Naive B cell (primary cell): ENCODE data around the gene HTR2A. TPM values are rescaled to one million over a fixed set of nuclear protein-coding genes. Genes with fewer than 3 reads are reported as not detected.
"Not testable (repeated sequence)": the region's sequence is repeated elsewhere in the genome, so short reads cannot be mapped to it uniquely, and the experiment has no call there.

ENCODE experiments used
- ATAC-seq, 2 donors: fragments of 150-1000 bp; cut with Tn5 transposase; 2 replicates each; pipeline ENCODE4 v1.10.0; 2021; ENCODE audit warnings: low read depth in 2 of 2, mild to moderate bottlenecking in 2 of 2, moderate library complexity in 2 of 2
- DNase-seq: peaks from one replicate; pipeline ENCODE4 v3.0.0; 2022
- H3K27ac Mint-ChIP-seq, 6 donors: one replicate each; pipeline ENCODE4 v1.8.0; 2020 to 2022; ENCODE audit warnings: mild to moderate bottlenecking in 6 of 6, mixed read lengths in 6 of 6, moderate library complexity in 5 of 6, inconsistent platforms in 2 of 6
- H3K27me3 Mint-ChIP-seq, 3 donors: one replicate each; pipeline ENCODE4 v1.8.0; 2021 to 2022; ENCODE audit warnings: mixed read lengths in 3 of 3, mild to moderate bottlenecking in 1 of 3
- H3K36me3 Mint-ChIP-seq, 2 donors: one replicate each; pipeline ENCODE4 v1.8.0; 2020 to 2022; ENCODE audit warnings: mixed read lengths in 2 of 2, inconsistent platforms in 1 of 2, mild to moderate bottlenecking in 1 of 2
- H3K4me1 Mint-ChIP-seq, 3 donors: one replicate each; pipeline ENCODE4 v1.8.0; 2020 to 2022; ENCODE audit warnings: mixed read lengths in 3 of 3, inconsistent platforms in 1 of 3, mild to moderate bottlenecking in 1 of 3, moderate library complexity in 1 of 3
- H3K4me3 Mint-ChIP-seq, 8 donors: one replicate each; pipeline ENCODE4 v1.8.0; 2020 to 2022; ENCODE audit warnings: mild to moderate bottlenecking in 8 of 8, mixed read lengths in 8 of 8, moderate library complexity in 8 of 8, inconsistent platforms in 2 of 8
- H3K9me3 Mint-ChIP-seq, 7 donors: one replicate each; pipeline ENCODE4 v1.8.0; 2020 to 2022; ENCODE audit warnings: mixed read lengths in 7 of 7, mild to moderate bottlenecking in 5 of 7, inconsistent platforms in 2 of 7, moderate library complexity in 1 of 7
- polyA plus RNA-seq, 6 donors: library from polyadenylated mRNA; unstranded; fragments of 300-500 nt; fragmentation: Illumina TruSeq; gene quantifications; one replicate each; pipeline ENCODE4 v1.2.3, GENCODE V29; 2021; ENCODE audit warnings: low read depth in 6 of 6

Gene HTR2A
- polyA plus RNA-seq, 6 donors from 2014 or later: not detected

GRCh38 chr13:46817838-46818476, 78.9 kb downstream of the HTR2A start:
- DNase-seq (no peak), ATAC-seq (no peak)
- H3K9me3 Mint-ChIP-seq: peaks cover 0 to 7% (median 4%) of the 10 kb centered on the region in 7 donors
- no peak overlapping the region for H3K4me3 Mint-ChIP-seq
- H3K36me3 Mint-ChIP-seq: peaks cover 0 to 8% of the 10 kb centered on the region in 2 donors
- H3K27ac Mint-ChIP-seq: peak overlapping the region in 1 of 6 donors; percentile 47
- H3K4me1 Mint-ChIP-seq: no peaks in the 10 kb centered on the region
- H3K27me3 Mint-ChIP-seq: peaks cover 0 to 18% (median 8%) of the 10 kb centered on the region in 3 donors

- peaks cover 4 to 16% of the 10 kb centered on the region in 2 donors for H3K36me3 Mint-ChIP-seq
- H3K27me3 Mint-ChIP-seq: peaks cover 4 to 26% (median 8%) of the 10 kb centered on the region in 3 donors
- ATAC-seq (no peak), DNase-seq (no peak)
- H3K9me3 Mint-ChIP-seq: peaks cover 0 to 16% (median 13%) of the 10 kb centered on the region in 7 donors
- no peaks in the 10 kb centered on the region for H3K4me1 Mint-ChIP-seq
- H3K27ac Mint-ChIP-seq: no peak overlapping the region
- no peak overlapping the region for H3K4me3 Mint-ChIP-seq
These were observed 79.8 kb downstream of the HTR2A start for GRCh38 chr13:46817095-46817494.

- no peak overlapping the region for H3K27ac Mint-ChIP-seq
- DNase-seq (no peak), ATAC-seq (no peak)
- peaks cover 0 to 22% (median 20%) of the 10 kb centered on the region in 7 donors for H3K9me3 Mint-ChIP-seq
- H3K4me3 Mint-ChIP-seq: no peak overlapping the region
- peaks cover 5 to 26% (median 8%) of the 10 kb centered on the region in 3 donors for H3K27me3 Mint-ChIP-seq
- no peaks in the 10 kb centered on the region for H3K4me1 Mint-ChIP-seq
- H3K36me3 Mint-ChIP-seq: peaks cover 10 to 20% of the 10 kb centered on the region in 2 donors
These were observed 80.5 kb downstream of the HTR2A start for GRCh38 chr13:46816371-46816770.

GRCh38 chr13:46812301-46812797, 84.5 kb downstream of the HTR2A start:
- no peak for ATAC-seq
- Mint-ChIP-seq H3K4me3 (no peak overlapping the region), H3K27me3 (peaks cover 11 to 20% (median 12%) of the 10 kb centered on the region in 3 donors), H3K36me3 (peaks cover 10 to 20% of the 10 kb centered on the region in 2 donors), H3K4me1 (no peaks in the 10 kb centered on the region), H3K27ac (no peak overlapping the region), H3K9me3 (peaks cover 0 to 32% (median 22%) of the 10 kb centered on the region in 7 donors)
- DNase-seq: no peak

- Mint-ChIP-seq H3K4me3 (no peak overlapping the region), H3K36me3 (peaks cover 10 to 20% of the 10 kb centered on the region in 2 donors), H3K27ac (no peak overlapping the region), H3K9me3 (peaks cover 0 to 32% (median 22%) of the 10 kb centered on the region in 7 donors), H3K4me1 (no peaks in the 10 kb centered on the region), H3K27me3 (peaks cover 8 to 20% (median 11%) of the 10 kb centered on the region in 3 donors)
- no peak for ATAC-seq
- no peak for DNase-seq
These were observed 86.4 kb downstream of the HTR2A start for GRCh38 chr13:46810440-46810839.

- H3K36me3 Mint-ChIP-seq, H3K4me3 Mint-ChIP-seq, H3K27ac Mint-ChIP-seq, ATAC-seq, DNase-seq, H3K9me3 Mint-ChIP-seq, H3K4me1 Mint-ChIP-seq: not testable (repeated sequence)
- H3K27me3 Mint-ChIP-seq: peaks cover 6 to 17% (median 15%) of the 10 kb centered on the region in 3 donors
These were observed 91.9 kb downstream of the HTR2A start for GRCh38 chr13:46804921-46805320.

- H3K4me1 Mint-ChIP-seq: no peaks in the 10 kb centered on the region
- H3K27me3 Mint-ChIP-seq: peaks cover 3 to 17% (median 15%) of the 10 kb centered on the region in 3 donors
- ATAC-seq: no peak
- peaks cover 0 to 5% (median 4%) of the 10 kb centered on the region in 7 donors for H3K9me3 Mint-ChIP-seq
- DNase-seq: no peak
- H3K36me3 Mint-ChIP-seq: no peaks in the 10 kb centered on the region
- no peak overlapping the region for H3K27ac Mint-ChIP-seq
- H3K4me3 Mint-ChIP-seq: no peak overlapping the region
These were observed 92.5 kb downstream of the HTR2A start for GRCh38 chr13:46804391-46804815.

- DNase-seq: no peak
- peaks cover 0 to 5% (median 4%) of the 10 kb centered on the region in 7 donors for H3K9me3 Mint-ChIP-seq
- H3K4me1 Mint-ChIP-seq: no peaks in the 10 kb centered on the region
- H3K36me3 Mint-ChIP-seq: no peaks in the 10 kb centered on the region
- ATAC-seq: no peak
- no peak overlapping the region for H3K4me3 Mint-ChIP-seq
- H3K27me3 Mint-ChIP-seq: peaks cover 3 to 17% (median 15%) of the 10 kb centered on the region in 3 donors
- no peak overlapping the region for H3K27ac Mint-ChIP-seq
These were observed 93.3 kb downstream of the HTR2A start for GRCh38 chr13:46803586-46803985.

GRCh38 chr13:46801858-46802257, 95.0 kb downstream of the HTR2A start:
- Mint-ChIP-seq H3K36me3 (no peaks in the 10 kb centered on the region), H3K4me3 (peak overlapping the region in 1 of 8 donors; percentile 16), H3K4me1 (peaks cover 8 to 10% (median 10%) of the 10 kb centered on the region in 3 donors), H3K9me3 (peaks cover 0 to 5% (median 2%) of the 10 kb centered on the region in 7 donors), H3K27ac (peak overlapping the region in 1 of 6 donors; percentile 45), H3K27me3 (peaks cover 3 to 10% (median 9%) of the 10 kb centered on the region in 3 donors)
- ATAC-seq (no peak), DNase-seq (no peak)

- H3K9me3 Mint-ChIP-seq: peaks cover 0 to 1% (median 0%) of the 10 kb centered on the region in 7 donors
- peak overlapping the region in 1 of 8 donors; percentile 51 for H3K4me3 Mint-ChIP-seq
- ATAC-seq (no peak), DNase-seq (no peak)
- H3K27me3 Mint-ChIP-seq: peaks cover 0 to 10% (median 7%) of the 10 kb centered on the region in 3 donors
- no peak overlapping the region for H3K27ac Mint-ChIP-seq
- peaks cover 21 to 33% (median 27%) of the 10 kb centered on the region in 3 donors for H3K4me1 Mint-ChIP-seq
- no peaks in the 10 kb centered on the region for H3K36me3 Mint-ChIP-seq
These were observed 97.7 kb downstream of the HTR2A start for GRCh38 chr13:46799139-46799538.

GRCh38 chr13:46797501-46798237, 99.2 kb downstream of the HTR2A start:
- DNase-seq (no peak), ATAC-seq (no peak)
- Mint-ChIP-seq H3K9me3 (no peaks in the 10 kb centered on the region), H3K36me3 (no peaks in the 10 kb centered on the region), H3K4me3 (peak overlapping the region; percentile 92 to 100 (median 97)), H3K4me1 (peaks cover 26 to 40% (median 34%) of the 10 kb centered on the region in 3 donors), H3K27ac (peak overlapping the region; percentile 18 to 99 (median 95)), H3K27me3 (peaks cover 0 to 5% (median 0%) of the 10 kb centered on the region in 3 donors)

GRCh38 chr13:46796515-46797474, 100.1 kb downstream of the HTR2A start, which contains the start of gene ESD:
Gene ESD, minus strand, starts transcription at chr13:46797161. Its CDS starts 5,748 bp downstream, at chr13:46791413.
- Mint-ChIP-seq H3K9me3 (no peaks in the 10 kb centered on the region), H3K4me1 (peaks cover 26 to 40% (median 34%) of the 10 kb centered on the region in 3 donors), H3K27ac (peak within 1 kb of the TSS; percentile 89 to 99 (median 95)), H3K4me3 (peak within 1 kb of the TSS; percentile 92 to 100 (median 97)), H3K36me3 (no peaks in the 10 kb centered on the region), H3K27me3 (peaks cover 0 to 3% (median 0%) of the 10 kb centered on the region in 3 donors)
- ATAC-seq (peak; percentile 90 to 91), DNase-seq (peak; percentile 80)
